SU-DHL-6 (cell line): ENCODE measurements around the gene TMEM178B.

ENCODE experiments used
- H2AFZ ChIP-seq: fragments of 200-600 bp; sonication (generic); 2 replicates; pipeline ENCODE4 v1.6.1; 2014; ENCODE audit warnings: low read depth, mild to moderate bottlenecking, moderate library complexity, mixed read lengths, antibody characterized with exemption, low read length; ENCODE audit not compliant: severe bottlenecking
- H3F3A ChIP-seq: fragments of 200-600 bp; shearing (Covaris generic); 2 replicates; pipeline ENCODE4 v1.6.0; 2016; ENCODE audit warnings: antibody characterized with exemption, mild to moderate bottlenecking; ENCODE audit not compliant: insufficient read depth
- H3K27ac ChIP-seq: fragments of 200-600 bp; sonication (generic); 2 replicates; pipeline ENCODE4 v1.5.1; 2016; ENCODE audit warnings: low read depth, mild to moderate bottlenecking, low read length, moderate library complexity, mixed read lengths
- H3K27me3 ChIP-seq: fragments of 200-600 bp; sonication (generic), shearing (Covaris generic); 2 replicates; pipeline ENCODE4 v1.6.0; 2014; ENCODE audit warnings: mild to moderate bottlenecking, low read length
- H3K36me3 ChIP-seq: fragments of 200-600 bp; sonication (generic); 2 replicates; pipeline ENCODE4 v1.6.1; 2014; ENCODE audit warnings: mild to moderate bottlenecking, low read length, mixed read lengths
- H3K4me2 ChIP-seq: fragments of 300-600, 200-600 bp; shearing (Covaris generic), sonication (generic); 2 replicates; pipeline ENCODE4 v1.6.0; 2014; ENCODE audit warnings: low read length, low read depth, mild to moderate bottlenecking; ENCODE audit not compliant: poor library complexity, severe bottlenecking
- H3K4me3 ChIP-seq: fragments of 200-600 bp; sonication (generic); 2 replicates; pipeline ENCODE4 v1.5.1; 2014; ENCODE audit warnings: antibody characterized with exemption, low read length, mild to moderate bottlenecking, mixed read lengths; ENCODE audit not compliant: insufficient read depth, poor library complexity, severe bottlenecking
- H3K79me2 ChIP-seq: fragments of 200-600 bp; sonication (generic); 2 replicates; pipeline ENCODE4 v1.6.1; 2014; ENCODE audit warnings: mild to moderate bottlenecking, low read length, moderate library complexity; ENCODE audit not compliant: insufficient read depth
- H3K9ac ChIP-seq: fragments of 200-600 bp; sonication (generic); 2 replicates; pipeline ENCODE4 v1.7.0; 2014; ENCODE audit warnings: mild to moderate bottlenecking, low read length
- H3K9me2 ChIP-seq: fragments of 200-600 bp; sonication (generic); replicated peaks from 2 replicates; pipeline ENCODE4 v1.6.1; 2014; ENCODE audit warnings: low read length; ENCODE audit not compliant: insufficient read depth
- H3K9me3 ChIP-seq: fragments of 200-600 bp; sonication (generic); 2 replicates; pipeline ENCODE4 v1.6.1; 2014; ENCODE audit warnings: low read length, mixed read lengths; ENCODE audit not compliant: insufficient read depth
- H4K20me1 ChIP-seq: fragments of 200-600 bp; sonication (generic); 2 replicates; pipeline ENCODE4 v1.6.1; 2014; ENCODE audit warnings: low read depth, mild to moderate bottlenecking, antibody characterized with exemption, low read length, moderate library complexity, mixed read lengths
- CTCF ChIP-seq: fragments of 200-600 bp; sonication (generic); IDR thresholded peaks from one replicate; pipeline ENCODE4 v1.5.1; 2017; ENCODE audit warnings: antibody characterized with exemption, mild to moderate bottlenecking, low read length, moderate library complexity; ENCODE audit not compliant: insufficient read depth, poor library complexity, severe bottlenecking
- EZH2phosphoT487 ChIP-seq: fragments of 200-600 bp; sonication (generic), shearing (Covaris generic); conservative IDR thresholded peaks from 2 replicates; pipeline ENCODE4 v1.6.1; 2018; ENCODE audit warnings: mild to moderate bottlenecking, antibody characterized with exemption, low read length, moderate library complexity, mixed read lengths

Gene TMEM178B

GRCh38 chr7:141157138-141157765, 83.4 kb downstream of the TMEM178B start:
- Histone ChIP-seq H3K9me2 (no peaks in the 10 kb centered on the region), H3F3A (no peaks in the 10 kb centered on the region), H2AFZ (no peak overlapping the region), H3K9me3 (no peaks in the 10 kb centered on the region), H3K4me2 (no peak overlapping the region), H3K27ac (no peak overlapping the region), H3K27me3 (peaks cover 3% of the 10 kb centered on the region; the same call in 1 of the 2 replicates), H3K79me2 (no peaks in the 10 kb centered on the region), H3K4me3 (no peak overlapping the region), H4K20me1 (no peaks in the 10 kb centered on the region), H3K36me3 (no peaks in the 10 kb centered on the region), H3K9ac (no peak overlapping the region)
- TF ChIP-seq CTCF (no peak), EZH2phosphoT487 (no peak)

GRCh38 chr7:141158561-141158960, 84.7 kb downstream of the TMEM178B start:
- Histone ChIP-seq H3K79me2 (no peaks in the 10 kb centered on the region), H3K27ac (no peak overlapping the region), H3K36me3 (no peaks in the 10 kb centered on the region), H3K9ac (no peak overlapping the region), H3K4me2 (no peak overlapping the region), H3F3A (no peaks in the 10 kb centered on the region), H3K9me3 (no peaks in the 10 kb centered on the region), H3K27me3 (peaks cover 3% of the 10 kb centered on the region; the same call in 1 of the 2 replicates), H3K9me2 (no peaks in the 10 kb centered on the region), H4K20me1 (no peaks in the 10 kb centered on the region), H3K4me3 (no peak overlapping the region), H2AFZ (no peak overlapping the region)
- no peak for TF ChIP-seq EZH2phosphoT487
- TF ChIP-seq CTCF, result no peak

GRCh38 chr7:141160246-141160860, 86.5 kb downstream of the TMEM178B start:
- Histone ChIP-seq H3F3A (no peaks in the 10 kb centered on the region), H3K4me2 (no peak overlapping the region), H2AFZ (no peak overlapping the region), H3K9ac (no peak overlapping the region), H3K27ac (no peak overlapping the region), H3K9me3 (no peaks in the 10 kb centered on the region), H3K9me2 (no peaks in the 10 kb centered on the region), H3K36me3 (no peaks in the 10 kb centered on the region), H3K79me2 (no peaks in the 10 kb centered on the region), H3K4me3 (no peak overlapping the region), H3K27me3 (no peaks in the 10 kb centered on the region), H4K20me1 (no peaks in the 10 kb centered on the region)
- TF ChIP-seq EZH2phosphoT487, result no peak
- no peak for TF ChIP-seq CTCF
